B cell (primary cell): ENCODE data around the gene DDX20.

Experiments
- CTCF ChIP-seq: fragments of 200-600 bp; IDR thresholded peaks from one replicate; pipeline ENCODE4 v1.8.0; 2022; ENCODE audit warnings: antibody characterized with exemption, mild to moderate bottlenecking
- EZH2 ChIP-seq: IDR thresholded peaks from 2 replicates; pipeline ENCODE4 v1.6.1; 2012; ENCODE audit warnings: borderline replicate concordance, low read depth, mild to moderate bottlenecking, moderate library complexity, low read length; ENCODE audit not compliant: insufficient read depth, poor library complexity, severe bottlenecking

- TF ChIP-seq EZH2 (no peak), CTCF (peak; percentile 95)
Measured at GRCh38 chr1:111769517-111770146, 13.9 kb downstream of the DDX20 start.
